Epithelial cell of proximal tubule (primary cell): Measurements from ENCODE around the gene FBXL3. TPM values are rescaled to one million over a fixed set of nuclear protein-coding genes. Genes with fewer than 3 reads are reported as not detected.
"Not testable (repeated sequence)": the region's sequence is repeated elsewhere in the genome, so short reads cannot be mapped to it uniquely, and the experiment has no call there.

ENCODE experiments used
- DNase-seq: peaks from one replicate; pipeline ENCODE4 v3.0.0-alpha.2; 2011; ENCODE audit warnings: low read depth
- H3K4me3 ChIP-seq: 2 replicates; pipeline ENCODE4 v1.5.1; 2011; ENCODE audit warnings: low read depth, mild to moderate bottlenecking, low read length
- total RNA-seq: library from RNA; depleted of rRNA; stranded (reverse); fragments of >200 nt; gene quantifications from 2 replicates; pipeline ENCODE4 v1.2.3, GENCODE V29; 2015
- TF ChIP-seq, protein P1 (sequence below): conservative IDR thresholded peaks from 2 replicates; pipeline ENCODE4 v1.5.1; 2012; ENCODE audit warnings: low read depth, mild to moderate bottlenecking, low read length

The FBXL3 gene
- total RNA-seq, 1 donor from 2014 or later = 32.2 TPM

DNA sequence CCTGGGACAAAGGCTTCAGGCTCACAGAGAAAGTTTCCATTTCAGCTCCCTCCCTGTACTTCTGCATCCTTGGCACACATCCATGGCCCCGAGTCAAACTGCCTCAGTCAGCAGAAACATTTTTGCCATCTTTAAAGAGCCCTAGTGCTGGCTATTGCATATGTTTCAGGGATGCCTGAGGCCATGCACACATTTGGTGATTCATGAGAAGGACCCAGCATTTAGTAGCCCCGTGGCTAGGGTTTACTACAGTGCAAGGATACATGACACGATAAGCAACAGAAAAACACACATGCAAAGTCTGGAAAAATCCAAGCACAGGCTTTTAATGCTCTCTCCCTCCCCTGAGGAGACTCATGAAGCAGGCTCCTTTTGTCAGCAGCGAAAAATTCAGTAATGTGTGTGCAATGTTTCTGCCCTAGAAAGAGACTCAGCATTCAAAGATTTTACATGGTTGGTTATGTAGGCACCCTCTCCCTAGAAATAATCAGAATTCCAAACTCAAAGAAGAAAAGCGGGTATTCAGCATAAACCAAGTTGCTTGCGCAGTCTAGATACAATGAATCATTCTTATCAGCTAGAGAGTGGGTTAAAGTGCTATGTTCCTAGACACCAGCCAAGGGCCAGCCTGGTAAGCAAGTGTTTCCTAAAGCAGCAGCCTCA lies 61.1 kb downstream of the FBXL3 start:
- H3K4me3 ChIP-seq = no peak overlapping the region
- DNase-seq = no peak
- TF ChIP-seq, protein P1, sequence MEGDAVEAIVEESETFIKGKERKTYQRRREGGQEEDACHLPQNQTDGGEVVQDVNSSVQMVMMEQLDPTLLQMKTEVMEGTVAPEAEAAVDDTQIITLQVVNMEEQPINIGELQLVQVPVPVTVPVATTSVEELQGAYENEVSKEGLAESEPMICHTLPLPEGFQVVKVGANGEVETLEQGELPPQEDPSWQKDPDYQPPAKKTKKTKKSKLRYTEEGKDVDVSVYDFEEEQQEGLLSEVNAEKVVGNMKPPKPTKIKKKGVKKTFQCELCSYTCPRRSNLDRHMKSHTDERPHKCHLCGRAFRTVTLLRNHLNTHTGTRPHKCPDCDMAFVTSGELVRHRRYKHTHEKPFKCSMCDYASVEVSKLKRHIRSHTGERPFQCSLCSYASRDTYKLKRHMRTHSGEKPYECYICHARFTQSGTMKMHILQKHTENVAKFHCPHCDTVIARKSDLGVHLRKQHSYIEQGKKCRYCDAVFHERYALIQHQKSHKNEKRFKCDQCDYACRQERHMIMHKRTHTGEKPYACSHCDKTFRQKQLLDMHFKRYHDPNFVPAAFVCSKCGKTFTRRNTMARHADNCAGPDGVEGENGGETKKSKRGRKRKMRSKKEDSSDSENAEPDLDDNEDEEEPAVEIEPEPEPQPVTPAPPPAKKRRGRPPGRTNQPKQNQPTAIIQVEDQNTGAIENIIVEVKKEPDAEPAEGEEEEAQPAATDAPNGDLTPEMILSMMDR = no peak

- not testable (repeated sequence) for DNase-seq, H3K4me3 ChIP-seq
Observed at GRCh38 chr13:76959734-76960133, 67.2 kb downstream of the FBXL3 start.

DNA sequence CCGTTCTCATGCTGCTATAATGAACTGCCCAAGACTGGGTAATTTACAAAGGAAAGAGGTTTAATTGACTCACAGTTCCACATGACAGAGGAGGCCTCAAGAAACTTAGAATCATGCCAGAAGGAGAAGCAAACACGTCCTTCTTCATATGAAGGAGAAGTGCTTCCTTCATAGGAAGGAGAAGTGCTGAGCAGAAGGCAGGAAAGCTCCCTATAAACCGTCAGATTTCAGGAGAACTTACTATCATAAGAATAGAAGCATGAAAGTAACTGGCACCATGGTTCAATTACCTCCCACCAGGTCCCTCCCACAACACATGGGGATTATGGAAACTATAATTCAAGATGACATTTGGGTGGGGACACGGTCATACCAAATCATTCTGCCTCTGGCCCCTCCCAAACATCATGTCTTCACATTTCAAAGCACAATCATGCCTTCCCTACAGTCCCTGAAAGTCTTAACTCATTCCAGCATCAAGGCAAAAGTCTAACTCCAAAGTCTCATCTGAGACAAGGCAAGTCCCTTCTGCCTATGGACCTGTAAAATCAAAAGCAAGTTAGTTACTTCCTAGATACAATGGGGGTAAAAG lies 68.0 kb downstream of the FBXL3 start:
- TF ChIP-seq, protein P1 = no peak
- no peak overlapping the region for H3K4me3 ChIP-seq
- no peak for DNase-seq

DNA sequence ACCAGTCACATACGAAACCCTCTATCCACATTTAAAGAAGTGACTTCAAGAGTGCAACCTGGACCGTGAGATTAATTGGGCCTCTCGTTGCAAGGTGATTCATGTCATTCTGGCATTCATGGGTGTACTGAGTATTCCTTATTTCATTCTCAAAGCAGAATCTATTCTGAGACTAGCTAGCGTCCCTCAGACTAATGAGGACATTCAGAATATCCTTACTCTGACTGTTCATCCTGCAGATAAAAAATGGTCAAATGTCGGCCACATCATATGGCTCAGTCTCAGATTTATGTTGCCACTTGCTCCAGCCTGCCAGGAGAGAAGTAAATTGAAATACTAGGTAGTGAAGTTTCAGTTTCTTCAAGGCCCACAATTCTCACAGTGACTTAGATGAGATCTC lies 71.3 kb downstream of the FBXL3 start:
- DNase-seq = no peak
- TF ChIP-seq, protein P1 = no peak
- H3K4me3 ChIP-seq = no peak overlapping the region

Other genes starting within 250 kb of the FBXL3 start
- gene KCTD12, start 140.8 kb downstream of the FBXL3 start, total RNA-seq = 3.7 and 4.1 TPM in 2 replicates
- gene ACOD1, start 78.6 kb downstream of the FBXL3 start, total RNA-seq = not detected in 2 replicates
- 15.9 and 19.8 TPM in 2 replicates for gene CLN5, start 35.1 kb downstream of the FBXL3 start, total RNA-seq